T-helper 1 cell (primary cell): ENCODE results near the gene TRIM62.

Source experiments
- DNase-seq, 5 donors: peaks; one replicate each; pipeline ENCODE4 v3.0.0-alpha.2; 2012 to 2020
- total RNA-seq, 4 donors: gene quantifications; one replicate each; lab custom pipeline; 2026; lab: John Stamatoyannopoulos, UW

The TRIM62 gene
- 21.2 to 24.1 (median 22.9) reads per million in 4 donors for total RNA-seq

- DNase-seq: peak; percentile 64 to 77 (median 69)
Observed at GRCh38 chr1:33181921-33182341, at the start of gene TRIM62. Gene TRIM62 (minus strand): TSS chr1:33182043. CDS start chr1:33181432, 611 bp downstream.

- no peak for DNase-seq
Observed at GRCh38 chr1:33231166-33231565, 49.3 kb upstream of the TRIM62 start.

GRCh38 chr1:33228935-33229487 is 47.2 kb upstream of the TRIM62 start:
- DNase-seq: no peak

GRCh38 chr1:33225586-33225985 is 43.7 kb upstream of the TRIM62 start:
- no peak for DNase-seq

- DNase-seq: no peak
Observed at GRCh38 chr1:33224166-33224707, 42.4 kb upstream of the TRIM62 start.

GRCh38 chr1:33222381-33222780 is 40.5 kb upstream of the TRIM62 start:
- no peak for DNase-seq

- no peak for DNase-seq
Observed at GRCh38 chr1:33221385-33221758, 39.5 kb upstream of the TRIM62 start.

GRCh38 chr1:33220676-33221384 is 39.0 kb upstream of the TRIM62 start:
- DNase-seq: no peak

- DNase-seq: no peak
Observed at GRCh38 chr1:33219886-33220661, 38.2 kb upstream of the TRIM62 start.

- no peak for DNase-seq
Observed at GRCh38 chr1:33211972-33212371, 30.1 kb upstream of the TRIM62 start.

- no peak for DNase-seq
Observed at GRCh38 chr1:33206340-33206739, 24.5 kb upstream of the TRIM62 start.

- DNase-seq: no peak
Observed at GRCh38 chr1:33195556-33195955, 13.7 kb upstream of the TRIM62 start.

GRCh38 chr1:33191731-33192275 is 10.0 kb upstream of the TRIM62 start:
- DNase-seq: no peak

- no peak for DNase-seq
Observed at GRCh38 chr1:33190701-33191100, 8.9 kb upstream of the TRIM62 start.

- no peak for DNase-seq
Observed at GRCh38 chr1:33188572-33189275, 6.9 kb upstream of the TRIM62 start.

GRCh38 chr1:33186936-33187335 is 5.1 kb upstream of the TRIM62 start:
- DNase-seq: no peak

GRCh38 chr1:33185541-33185940 is 3.7 kb upstream of the TRIM62 start:
- DNase-seq: no peak

- DNase-seq: no peak
Observed at GRCh38 chr1:33183306-33183705, 1.5 kb upstream of the TRIM62 start.

- no peak for DNase-seq
Observed at GRCh38 chr1:33182896-33183295, 1.1 kb upstream of the TRIM62 start.

- DNase-seq: no peak
Observed at GRCh38 chr1:33182401-33182841, 578 bp upstream of the TRIM62 start.

- DNase-seq: peak in 4 of 5 donors; percentile 70 to 87 (median 76)
Observed at GRCh38 chr1:33180911-33181890, 642 bp downstream of the TRIM62 start.
